GM21576 (cell line): ENCODE data around the gene TTC7B.
"Not testable (repeated sequence)": the region's sequence is repeated elsewhere in the genome, so short reads cannot be mapped to it uniquely, and the experiment has no call there.

Source experiments
- ATAC-seq: cut with Tn5 transposase; IDR thresholded peaks from one replicate; pipeline ENCODE4 v1.9.1; 2021; ENCODE audit warnings: mild to moderate bottlenecking, moderate library complexity; ENCODE audit not compliant: unreplicated experiment

TTC7B gene

GRCh38 chr14:90536511-90537191 is 279.6 kb downstream of the TTC7B start:
- no peak for ATAC-seq

GRCh38 chr14:90536092-90536491 is 280.1 kb downstream of the TTC7B start:
- no peak for ATAC-seq

- no peak for ATAC-seq
Observed at GRCh38 chr14:90535556-90536090, 280.6 kb downstream of the TTC7B start.

GRCh38 chr14:90534838-90535555 is 281.2 kb downstream of the TTC7B start:
- no peak for ATAC-seq

DNA sequence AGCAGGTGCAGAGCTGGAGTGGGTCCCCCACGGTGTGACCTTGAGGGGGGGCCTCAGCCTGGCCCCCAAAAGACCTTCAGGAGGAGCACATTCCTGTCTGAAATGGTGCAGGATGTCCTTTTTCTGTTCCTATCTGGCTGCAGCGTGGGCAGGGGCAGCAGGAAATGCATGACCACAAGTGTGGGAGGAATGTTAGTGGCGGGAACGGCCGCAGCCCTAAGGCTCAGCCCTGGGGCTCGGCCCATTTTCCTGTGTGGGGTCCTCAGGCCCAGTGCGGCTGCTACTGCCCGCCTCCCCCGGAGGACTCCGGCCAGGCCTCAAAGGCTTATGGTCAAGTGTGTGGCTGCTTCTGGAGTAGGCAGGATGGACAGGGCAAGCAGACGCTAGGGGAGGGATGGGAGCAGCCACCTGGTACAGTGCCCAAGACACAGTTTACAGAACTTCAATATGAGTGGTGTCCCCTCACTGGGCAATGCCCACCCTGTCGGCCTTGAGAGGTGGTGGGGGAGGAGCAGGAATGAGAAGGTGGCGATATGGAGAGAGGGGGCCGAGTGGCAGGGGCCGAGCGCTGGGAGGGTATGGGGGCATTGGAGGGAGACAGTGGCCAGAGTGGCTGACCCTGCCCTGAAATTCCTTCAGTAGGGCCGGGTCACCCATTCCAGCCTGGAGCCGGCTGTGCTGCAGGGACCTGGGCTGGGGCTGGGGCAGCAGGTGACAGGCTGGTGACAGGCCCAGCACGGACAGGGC is 282.0 kb downstream of the TTC7B start:
- no peak for ATAC-seq

DNA sequence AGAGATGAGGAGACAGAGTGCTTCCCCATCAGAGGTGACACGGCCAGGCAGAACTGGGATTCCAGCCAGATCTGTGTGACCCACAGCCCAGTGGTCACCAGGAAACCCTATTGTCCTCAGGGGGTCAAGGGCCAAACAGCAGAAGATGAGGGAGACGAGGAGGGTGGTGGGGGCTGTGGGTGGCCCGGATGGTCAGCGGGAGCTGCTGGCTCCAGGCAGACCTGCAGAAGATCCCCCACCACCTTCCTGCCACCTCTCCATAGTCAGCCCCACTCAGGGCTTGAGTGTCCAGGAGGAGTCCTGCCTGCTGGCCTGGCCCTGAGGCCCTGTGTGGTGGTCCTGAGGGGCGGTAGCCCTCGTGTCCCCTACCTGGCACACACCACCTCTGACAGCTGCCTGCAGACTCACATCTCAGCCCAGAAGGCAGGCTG is 282.6 kb downstream of the TTC7B start:
- no peak for ATAC-seq

- no peak for ATAC-seq
Observed at GRCh38 chr14:90532826-90533525, 283.3 kb downstream of the TTC7B start.

GRCh38 chr14:90531497-90531896 is 284.7 kb downstream of the TTC7B start:
- no peak for ATAC-seq

DNA sequence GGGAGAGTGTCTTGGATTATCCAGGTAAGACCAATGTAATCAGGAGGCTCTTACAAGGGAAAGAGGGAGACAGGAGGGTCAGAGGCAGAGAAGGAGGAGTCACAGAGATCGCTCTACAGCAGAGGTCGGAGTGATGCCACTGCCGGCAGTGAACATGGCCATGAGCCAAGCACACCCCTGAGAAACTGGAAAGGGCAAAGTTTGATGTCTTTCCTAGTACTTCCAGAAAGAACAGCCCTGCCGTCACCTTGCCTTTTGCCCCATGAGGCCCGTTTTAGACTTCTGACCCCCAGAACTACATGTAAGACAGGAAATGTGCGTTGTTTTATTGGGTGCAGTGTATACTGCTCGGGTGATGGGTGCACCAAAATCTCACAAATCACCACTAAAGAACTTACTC is 285.7 kb downstream of the TTC7B start:
- ATAC-seq = no peak

DNA sequence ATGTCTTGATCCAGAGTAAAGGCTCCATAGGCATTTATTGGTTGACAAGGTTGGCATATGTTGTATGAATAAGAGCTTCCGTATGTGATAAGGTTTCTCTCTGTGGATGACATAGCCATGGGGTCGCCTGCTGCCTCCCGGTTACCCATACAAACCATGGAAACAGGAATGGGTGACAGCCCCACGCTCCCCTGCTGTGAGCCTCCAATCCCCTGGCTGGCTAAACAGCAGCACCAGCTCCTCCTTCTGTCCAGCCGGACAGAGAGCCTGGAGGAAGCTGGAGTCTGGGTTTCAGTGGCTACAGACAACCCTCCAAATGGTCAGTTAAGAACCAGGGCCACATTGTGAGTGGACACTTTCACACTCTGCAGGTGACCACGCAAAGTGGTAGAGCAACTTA is 288.3 kb downstream of the TTC7B start:
- ATAC-seq = no peak

DNA sequence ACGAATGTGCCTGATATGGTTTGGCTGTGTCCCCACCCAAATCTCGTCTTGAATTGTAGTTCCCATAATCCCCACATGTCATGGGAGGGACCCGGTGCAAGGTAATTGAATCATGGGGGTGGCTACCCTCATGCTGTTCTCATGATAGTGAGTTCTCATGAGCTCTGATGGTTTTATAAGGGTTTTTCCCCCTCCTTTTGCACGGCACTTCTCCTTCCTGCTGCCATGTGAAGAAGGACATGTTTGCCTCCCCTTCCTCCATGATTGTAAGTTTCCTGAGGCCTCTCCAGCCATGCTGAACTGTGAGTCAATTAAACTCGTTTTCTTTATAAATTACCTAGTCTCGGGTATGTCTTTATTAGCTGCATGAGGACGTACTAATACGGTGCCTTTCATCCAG is 289.7 kb downstream of the TTC7B start:
- not testable (repeated sequence) for ATAC-seq

- not testable (repeated sequence) for ATAC-seq
Observed at GRCh38 chr14:90525353-90526028, 290.7 kb downstream of the TTC7B start.

GRCh38 chr14:90523961-90524875 is 292.0 kb downstream of the TTC7B start:
- ATAC-seq = no peak

DNA sequence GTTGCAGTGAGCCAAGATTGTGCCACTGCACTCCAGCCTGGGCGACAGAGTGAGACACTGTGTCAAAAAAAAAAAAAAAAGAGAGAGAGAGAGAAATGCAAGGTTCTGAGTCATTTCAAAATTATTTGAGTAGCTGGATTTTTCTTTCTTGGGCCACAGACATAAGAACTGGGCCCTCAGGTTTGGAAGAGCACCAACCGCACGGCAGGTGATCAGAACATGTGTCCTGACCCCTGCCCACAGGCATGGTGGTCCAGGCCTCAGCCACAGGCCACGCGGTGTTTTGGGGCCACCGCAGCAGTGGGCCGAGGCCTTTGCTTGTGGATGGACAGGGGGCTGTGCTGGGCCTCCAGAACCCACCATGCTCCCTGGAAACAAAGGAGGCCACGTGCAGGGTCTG is 292.7 kb downstream of the TTC7B start:
- no peak for ATAC-seq

DNA sequence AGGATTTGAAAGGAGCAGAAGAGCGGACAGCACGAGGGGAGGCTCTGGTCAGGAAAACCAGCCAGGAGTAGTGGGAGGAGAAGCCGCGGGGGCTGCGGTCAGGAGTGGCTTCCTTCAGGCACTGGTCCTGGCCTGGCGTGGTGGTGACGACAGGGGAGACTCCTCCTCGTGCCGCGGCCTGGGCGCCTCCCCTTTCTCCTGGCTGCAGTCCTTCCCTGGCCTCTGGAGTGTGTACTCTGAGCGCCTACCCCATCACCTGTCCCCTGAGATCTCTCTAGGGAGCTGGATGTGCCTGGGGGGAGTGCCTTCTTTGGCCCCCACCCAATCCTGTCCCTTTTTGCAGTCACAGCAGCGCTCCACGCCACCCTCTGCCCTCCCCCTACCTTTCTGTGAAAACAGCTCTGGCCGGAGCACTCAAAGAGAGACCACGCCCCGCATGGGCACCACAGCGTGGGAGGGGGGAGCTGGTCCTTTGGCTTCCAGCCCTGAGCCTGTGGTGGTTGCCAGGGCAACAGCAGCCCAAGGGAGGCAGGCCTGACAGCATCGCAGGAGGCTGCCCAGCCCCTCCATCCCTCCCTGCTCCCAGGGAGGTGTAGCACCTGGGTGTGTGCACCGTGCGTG is 293.5 kb downstream of the TTC7B start:
- ATAC-seq = no peak

DNA sequence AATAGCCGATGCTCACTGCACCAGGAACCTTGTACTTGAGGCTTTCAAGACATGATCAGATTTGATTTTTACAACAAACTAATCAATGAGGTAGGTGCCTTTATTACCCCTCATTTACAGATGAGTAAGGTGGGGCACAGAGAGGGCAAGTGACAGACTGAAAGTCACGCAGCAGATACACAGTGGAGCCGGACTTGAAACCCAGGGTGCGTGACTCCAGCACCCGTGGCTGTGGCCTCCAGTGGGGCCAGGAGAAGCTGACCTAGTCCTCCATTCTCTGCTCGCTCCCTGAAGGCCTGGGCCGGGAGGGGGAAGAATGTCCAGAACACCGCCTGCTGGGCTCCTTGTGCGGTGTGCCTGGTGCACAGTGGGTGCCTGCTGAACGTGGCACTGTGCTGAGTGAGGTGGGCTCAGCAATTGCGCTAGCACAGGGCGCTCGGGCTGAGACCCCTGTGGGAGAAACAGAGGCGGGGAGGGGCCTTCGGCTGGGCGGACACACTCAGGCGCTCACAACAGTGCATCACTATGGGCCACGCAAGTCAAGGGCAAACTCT is 294.2 kb downstream of the TTC7B start:
- no peak for ATAC-seq

- ATAC-seq = no peak
Observed at GRCh38 chr14:90521084-90521929, 294.9 kb downstream of the TTC7B start.

GRCh38 chr14:90520326-90520725 is 295.9 kb downstream of the TTC7B start:
- no peak for ATAC-seq
